Loucy (cell line): ENCODE results near the gene GALNT7.

ENCODE experiments used
- EZH2phosphoT487 ChIP-seq: fragments of 200-600 bp; IDR thresholded peaks from 2 replicates; pipeline ENCODE4 v1.6.1; 2018; ENCODE audit warnings: antibody characterized with exemption, mild to moderate bottlenecking, moderate library complexity, borderline replicate concordance
- TF ChIP-seq, protein P1 (sequence below): fragments of 200-600 bp; sonication (generic); conservative IDR thresholded peaks from 2 replicates; pipeline ENCODE4 v1.5.1; 2014; ENCODE audit warnings: mild to moderate bottlenecking, antibody characterized with exemption, low read length

DNA sequence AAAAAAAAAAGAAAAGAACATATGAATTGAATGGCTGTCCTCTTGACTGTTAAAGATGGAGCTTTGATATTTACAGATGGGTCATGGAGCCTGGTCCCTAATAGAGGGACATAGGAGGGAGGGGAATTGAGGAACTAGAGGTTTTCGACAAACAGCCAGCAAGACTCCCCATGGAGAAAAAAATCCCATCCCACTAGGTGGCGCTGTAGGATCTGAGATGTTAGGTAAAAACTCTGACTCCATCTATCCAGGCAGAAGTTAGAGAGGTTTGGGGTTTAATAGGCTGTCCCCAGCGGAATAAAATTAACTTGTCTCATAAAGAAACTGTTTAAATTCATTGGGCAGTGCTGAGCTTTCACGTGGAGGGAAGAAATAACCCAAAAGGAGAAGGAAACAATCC, 119.7 kb downstream of the GALNT7 start:
- TF ChIP-seq, protein P1, sequence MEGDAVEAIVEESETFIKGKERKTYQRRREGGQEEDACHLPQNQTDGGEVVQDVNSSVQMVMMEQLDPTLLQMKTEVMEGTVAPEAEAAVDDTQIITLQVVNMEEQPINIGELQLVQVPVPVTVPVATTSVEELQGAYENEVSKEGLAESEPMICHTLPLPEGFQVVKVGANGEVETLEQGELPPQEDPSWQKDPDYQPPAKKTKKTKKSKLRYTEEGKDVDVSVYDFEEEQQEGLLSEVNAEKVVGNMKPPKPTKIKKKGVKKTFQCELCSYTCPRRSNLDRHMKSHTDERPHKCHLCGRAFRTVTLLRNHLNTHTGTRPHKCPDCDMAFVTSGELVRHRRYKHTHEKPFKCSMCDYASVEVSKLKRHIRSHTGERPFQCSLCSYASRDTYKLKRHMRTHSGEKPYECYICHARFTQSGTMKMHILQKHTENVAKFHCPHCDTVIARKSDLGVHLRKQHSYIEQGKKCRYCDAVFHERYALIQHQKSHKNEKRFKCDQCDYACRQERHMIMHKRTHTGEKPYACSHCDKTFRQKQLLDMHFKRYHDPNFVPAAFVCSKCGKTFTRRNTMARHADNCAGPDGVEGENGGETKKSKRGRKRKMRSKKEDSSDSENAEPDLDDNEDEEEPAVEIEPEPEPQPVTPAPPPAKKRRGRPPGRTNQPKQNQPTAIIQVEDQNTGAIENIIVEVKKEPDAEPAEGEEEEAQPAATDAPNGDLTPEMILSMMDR = peak; percentile 79
- no peak for TF ChIP-seq EZH2phosphoT487
